ENCODE data around the gene NUP42.
A peak's percentile ranks its signal among the peaks of the same experiment; 100 is the strongest.
"Not testable (repeated sequence)": the region's sequence is repeated elsewhere in the genome, so short reads cannot be mapped to it uniquely, and the experiment has no call there.

Gene NUP42

GRCh38 chr7:23181684-23182553, at the start of gene NUP42:
NUP42 (plus strand) TSS chr7:23182048; CDS start chr7:23182086, 38 bp downstream.
- DNase-seq = peak; percentile 93

- DNase-seq = no peak
These were observed 48.1 kb upstream of the NUP42 start for GRCh38 chr7:23133797-23134196.

- DNase-seq = no peak
These were observed 46.1 kb upstream of the NUP42 start for GRCh38 chr7:23135755-23136154.

GRCh38 chr7:23136216-23136615, 45.6 kb upstream of the NUP42 start:
- DNase-seq = no peak

- no peak for DNase-seq
These were observed 24.2 kb upstream of the NUP42 start for GRCh38 chr7:23157679-23158078.

GRCh38 chr7:23158546-23158945, 23.3 kb upstream of the NUP42 start:
- no peak for DNase-seq

- no peak for DNase-seq
These were observed 20.4 kb upstream of the NUP42 start for GRCh38 chr7:23161482-23161881.

GRCh38 chr7:23164846-23165245, 17.0 kb upstream of the NUP42 start:
- no peak for DNase-seq

- no peak for DNase-seq
These were observed 16.5 kb upstream of the NUP42 start for GRCh38 chr7:23165316-23165715.

GRCh38 chr7:23167691-23168090, 14.2 kb upstream of the NUP42 start:
- no peak for DNase-seq

GRCh38 chr7:23168111-23168885, 13.6 kb upstream of the NUP42 start:
- DNase-seq = no peak

- no peak for DNase-seq
These were observed 5.9 kb upstream of the NUP42 start for GRCh38 chr7:23175938-23176337.

GRCh38 chr7:23183279-23184012, 1.6 kb downstream of the NUP42 start:
- DNase-seq = no peak

GRCh38 chr7:23184291-23184690, 2.4 kb downstream of the NUP42 start:
- DNase-seq = no peak

- peak; percentile 1 for DNase-seq
These were observed 3.0 kb downstream of the NUP42 start for GRCh38 chr7:23184709-23185359.

GRCh38 chr7:23185980-23186379, 4.1 kb downstream of the NUP42 start:
- DNase-seq = no peak

GRCh38 chr7:23191022-23191421, 9.2 kb downstream of the NUP42 start:
- no peak for DNase-seq

GRCh38 chr7:23193650-23194227, 11.9 kb downstream of the NUP42 start:
- not testable (repeated sequence) for DNase-seq

GRCh38 chr7:23196306-23196705, 14.5 kb downstream of the NUP42 start:
- no peak for DNase-seq

- DNase-seq = not testable (repeated sequence)
These were observed 15.9 kb downstream of the NUP42 start for GRCh38 chr7:23197745-23198144.

GRCh38 chr7:23200331-23200730, 18.5 kb downstream of the NUP42 start:
- DNase-seq = no peak

- DNase-seq = no peak
These were observed 22.4 kb downstream of the NUP42 start for GRCh38 chr7:23204241-23204640.

GRCh38 chr7:23205577-23205908, 23.7 kb downstream of the NUP42 start:
- no peak for DNase-seq

Data from T1000 (cell line).